Loucy (cell line): ENCODE data around the gene SLC22A15.

Source experiments
- H2AFZ ChIP-seq: fragments of 200-600 bp; sonication (generic); 2 replicates; pipeline ENCODE4 v1.6.0; 2016; ENCODE audit warnings: antibody characterized with exemption, mild to moderate bottlenecking, low read length, moderate library complexity
- H3F3A ChIP-seq: fragments of 200-600 bp; 2 replicates; pipeline ENCODE4 v1.6.0; 2016; ENCODE audit warnings: antibody characterized with exemption, low read depth, mild to moderate bottlenecking
- H3K27me3 ChIP-seq: fragments of 200-600 bp; sonication (generic); 2 replicates; pipeline ENCODE4 v1.6.1; 2014; ENCODE audit warnings: low read length, mild to moderate bottlenecking; ENCODE audit not compliant: insufficient read depth, poor library complexity, severe bottlenecking
- H3K36me3 ChIP-seq: fragments of 200-600 bp; sonication (generic); 2 replicates; pipeline ENCODE4 v1.6.1; 2016; ENCODE audit warnings: low read length; ENCODE audit not compliant: insufficient read depth
- H3K4me1 ChIP-seq: fragments of 200-600 bp; sonication (generic); 2 replicates; pipeline ENCODE4 v1.5.1; 2014; ENCODE audit warnings: low read length, mild to moderate bottlenecking; ENCODE audit not compliant: insufficient read depth, poor library complexity, severe bottlenecking
- H3K4me2 ChIP-seq: fragments of 200-600 bp; sonication (generic); 2 replicates; pipeline ENCODE4 v1.6.0; 2014; ENCODE audit warnings: antibody characterized with exemption, low read length, low read depth, mild to moderate bottlenecking; ENCODE audit not compliant: poor library complexity, severe bottlenecking
- H3K4me3 ChIP-seq: fragments of 200-600 bp; sonication (generic); 2 replicates; pipeline ENCODE4 v1.5.1; 2014; ENCODE audit warnings: low read length, mild to moderate bottlenecking, mixed read lengths; ENCODE audit not compliant: poor library complexity, severe bottlenecking
- H3K79me2 ChIP-seq: fragments of 200-600 bp; sonication (generic); 2 replicates; pipeline ENCODE4 v1.6.1; 2014; ENCODE audit warnings: low read length; ENCODE audit not compliant: insufficient read depth
- H3K9ac ChIP-seq: fragments of 200-600 bp; sonication (generic); 2 replicates; pipeline ENCODE4 v1.6.0; 2014; ENCODE audit warnings: mild to moderate bottlenecking, low read depth, low read length, moderate library complexity; ENCODE audit not compliant: poor library complexity, severe bottlenecking
- H3K9me2 ChIP-seq: fragments of 200-600 bp; sonication (generic); replicated peaks from 2 replicates; pipeline ENCODE4 v1.6.1; 2016; ENCODE audit warnings: low read depth, low read length, mixed read lengths
- H3K9me3 ChIP-seq: fragments of 200-600 bp; sonication (generic); 2 replicates; pipeline ENCODE4 v1.6.1; 2014; ENCODE audit warnings: mild to moderate bottlenecking, antibody characterized with exemption, low read length, low read depth; ENCODE audit not compliant: insufficient read depth
- H4K20me1 ChIP-seq: fragments of 200-600 bp; sonication (generic); 2 replicates; pipeline ENCODE4 v1.6.0; 2014; ENCODE audit warnings: antibody characterized with exemption, low read length, mild to moderate bottlenecking; ENCODE audit not compliant: insufficient read depth, poor library complexity, severe bottlenecking
- EZH2phosphoT487 ChIP-seq: fragments of 200-600 bp; IDR thresholded peaks from 2 replicates; pipeline ENCODE4 v1.6.1; 2018; ENCODE audit warnings: antibody characterized with exemption, mild to moderate bottlenecking, moderate library complexity, borderline replicate concordance
- TF ChIP-seq, protein P1 (sequence below): fragments of 200-600 bp; sonication (generic); conservative IDR thresholded peaks from 2 replicates; pipeline ENCODE4 v1.5.1; 2014; ENCODE audit warnings: mild to moderate bottlenecking, antibody characterized with exemption, low read length

SLC22A15 gene

DNA sequence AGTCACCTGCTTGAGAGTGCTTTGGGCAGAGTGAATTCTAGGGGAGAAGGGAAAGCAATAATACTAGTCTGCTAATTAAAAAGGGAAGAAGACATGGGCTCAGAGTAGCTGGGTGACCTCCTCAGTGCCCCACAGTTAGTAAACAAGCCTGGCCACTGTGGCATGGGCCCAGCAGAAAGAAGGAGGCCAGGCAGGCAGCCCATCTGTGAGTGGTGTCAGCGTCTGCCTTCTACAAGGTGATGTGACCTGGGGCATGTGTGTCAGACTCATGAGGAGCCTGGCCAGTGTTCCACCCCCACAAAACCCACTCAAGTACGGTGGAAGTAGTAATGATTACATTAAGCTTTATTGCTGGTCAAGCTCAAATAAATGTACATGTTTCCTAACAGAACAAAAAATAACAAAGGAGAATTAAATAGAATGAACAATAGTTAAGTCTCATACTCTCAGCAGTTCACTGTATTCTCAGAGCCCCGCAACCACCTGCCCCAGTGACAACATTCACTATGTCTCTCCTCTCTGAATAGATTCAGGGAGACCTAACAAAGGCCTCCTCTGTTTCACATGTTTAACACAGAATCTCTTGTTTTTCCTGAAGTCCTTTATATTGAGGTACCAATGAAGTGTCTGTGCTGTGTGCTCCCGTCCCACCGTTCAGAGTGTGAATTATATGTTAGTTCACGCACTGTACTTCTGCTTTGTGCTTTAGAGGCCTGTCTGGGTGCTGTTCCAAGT, 32.5 kb downstream of the SLC22A15 start:
- Histone ChIP-seq H3F3A (no peaks in the 10 kb centered on the region), H3K4me3 (no peak overlapping the region), H3K9me3 (no peaks in the 10 kb centered on the region), H4K20me1 (no peaks in the 10 kb centered on the region), H3K36me3 (no peaks in the 10 kb centered on the region), H3K27me3 (no peaks in the 10 kb centered on the region), H3K79me2 (no peaks in the 10 kb centered on the region), H3K9me2 (no peaks in the 10 kb centered on the region), H2AFZ (no peak overlapping the region), H3K4me1 (no peaks in the 10 kb centered on the region), H3K4me2 (no peak overlapping the region), H3K9ac (no peak overlapping the region)
- TF ChIP-seq, protein P1, sequence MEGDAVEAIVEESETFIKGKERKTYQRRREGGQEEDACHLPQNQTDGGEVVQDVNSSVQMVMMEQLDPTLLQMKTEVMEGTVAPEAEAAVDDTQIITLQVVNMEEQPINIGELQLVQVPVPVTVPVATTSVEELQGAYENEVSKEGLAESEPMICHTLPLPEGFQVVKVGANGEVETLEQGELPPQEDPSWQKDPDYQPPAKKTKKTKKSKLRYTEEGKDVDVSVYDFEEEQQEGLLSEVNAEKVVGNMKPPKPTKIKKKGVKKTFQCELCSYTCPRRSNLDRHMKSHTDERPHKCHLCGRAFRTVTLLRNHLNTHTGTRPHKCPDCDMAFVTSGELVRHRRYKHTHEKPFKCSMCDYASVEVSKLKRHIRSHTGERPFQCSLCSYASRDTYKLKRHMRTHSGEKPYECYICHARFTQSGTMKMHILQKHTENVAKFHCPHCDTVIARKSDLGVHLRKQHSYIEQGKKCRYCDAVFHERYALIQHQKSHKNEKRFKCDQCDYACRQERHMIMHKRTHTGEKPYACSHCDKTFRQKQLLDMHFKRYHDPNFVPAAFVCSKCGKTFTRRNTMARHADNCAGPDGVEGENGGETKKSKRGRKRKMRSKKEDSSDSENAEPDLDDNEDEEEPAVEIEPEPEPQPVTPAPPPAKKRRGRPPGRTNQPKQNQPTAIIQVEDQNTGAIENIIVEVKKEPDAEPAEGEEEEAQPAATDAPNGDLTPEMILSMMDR, result no peak
- TF ChIP-seq EZH2phosphoT487, result no peak

DNA sequence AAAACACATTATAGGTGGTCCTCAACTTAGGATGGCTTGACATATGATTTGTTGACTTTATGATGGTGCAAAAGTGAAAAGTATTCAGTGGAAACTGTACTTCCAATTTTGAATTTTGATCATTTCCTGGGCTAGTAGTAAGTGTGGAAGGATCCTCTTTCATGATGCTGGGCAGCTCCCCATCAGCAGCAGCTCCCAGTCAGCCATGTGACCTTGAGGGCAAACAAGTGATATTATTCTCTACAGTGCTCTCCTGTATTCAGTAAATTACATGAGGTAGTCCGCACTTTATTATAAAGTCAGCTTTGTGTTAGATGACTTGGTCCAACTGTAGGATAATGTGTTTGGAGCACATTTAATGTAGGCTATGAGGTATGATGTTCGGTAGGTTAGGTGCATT, 36.4 kb downstream of the SLC22A15 start:
- Histone ChIP-seq H3F3A (no peaks in the 10 kb centered on the region), H3K27me3 (no peaks in the 10 kb centered on the region), H2AFZ (no peak overlapping the region), H3K4me1 (no peaks in the 10 kb centered on the region), H3K4me2 (no peak overlapping the region), H4K20me1 (no peaks in the 10 kb centered on the region), H3K4me3 (no peak overlapping the region), H3K36me3 (no peaks in the 10 kb centered on the region), H3K9me2 (no peaks in the 10 kb centered on the region), H3K9me3 (no peaks in the 10 kb centered on the region), H3K79me2 (no peaks in the 10 kb centered on the region), H3K9ac (no peak overlapping the region)
- TF ChIP-seq, protein P1, result no peak
- TF ChIP-seq EZH2phosphoT487, result no peak

DNA sequence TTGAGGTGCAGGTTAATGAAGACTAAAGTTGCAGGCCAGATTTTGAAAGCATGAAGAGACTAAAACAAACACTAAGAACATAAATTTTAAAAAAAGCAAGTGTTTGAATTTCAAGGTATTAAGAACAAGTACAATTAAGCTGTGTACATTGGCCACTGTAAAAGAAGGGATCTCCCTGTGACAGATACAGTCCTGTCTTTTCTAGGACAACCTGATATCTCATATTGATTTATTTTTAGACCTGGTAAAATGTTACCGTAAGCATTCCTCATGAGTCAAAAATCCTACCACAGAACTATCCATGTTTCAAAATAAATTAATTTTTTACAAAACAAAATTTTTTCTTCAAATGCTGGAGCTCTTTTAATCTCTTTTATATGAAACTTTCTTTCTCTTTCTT, 39.4 kb downstream of the SLC22A15 start:
- Histone ChIP-seq H2AFZ (no peak overlapping the region), H3K36me3 (no peaks in the 10 kb centered on the region), H3K9ac (no peak overlapping the region), H3K79me2 (no peaks in the 10 kb centered on the region), H3K4me2 (no peak overlapping the region), H4K20me1 (no peaks in the 10 kb centered on the region), H3K4me1 (no peaks in the 10 kb centered on the region), H3K9me3 (no peaks in the 10 kb centered on the region), H3K9me2 (no peaks in the 10 kb centered on the region), H3K4me3 (no peak overlapping the region), H3F3A (no peaks in the 10 kb centered on the region), H3K27me3 (no peaks in the 10 kb centered on the region)
- TF ChIP-seq, protein P1, result no peak
- no peak for TF ChIP-seq EZH2phosphoT487
